Caco-2 (cell line): ENCODE results near the gene COA1. TPM values are rescaled to one million over a fixed set of nuclear protein-coding genes. Genes with fewer than 3 reads are reported as not detected.

Experiments used
- BruUV-seq: library from RNA; stranded (reverse); fragments of 400-500 nt; replicated peaks from 2 replicates; lab custom pipeline; 2021; lab: Mats Ljungman, UMichigan
- CTCF ChIA-PET: fragments of 300-600 bp; sonication (Branson Sonifier 250); formaldehyde crosslinking; loops from one replicate; lab custom pipeline; 2022; ENCODE audit warnings: antibody characterized with exemption; lab: Charles Lee
- POLR2A ChIA-PET: fragments of 300-600 bp; sonication (Branson Sonifier 250); formaldehyde crosslinking; loops from one replicate; lab custom pipeline; 2022; ENCODE audit warnings: antibody characterized with exemption; lab: Charles Lee
- DNase-seq, 2 experiments: peaks; one replicate each; pipeline versions ENCODE4 v3.0.0 to v3.0.0-alpha.2; 2020 to 2022
- H3K27me3 ChIP-seq: replicated peaks from 2 replicates; pipeline ENCODE4 v1.6.0; 2011; ENCODE audit warnings: low read length; ENCODE audit not compliant: control insufficient read depth, insufficient read depth
- H3K36me3 ChIP-seq: 2 replicates; pipeline ENCODE4 v1.5.1; 2011; ENCODE audit warnings: low read length; ENCODE audit not compliant: control insufficient read depth, insufficient read depth
- H3K4me1 ChIP-seq: fragments of 250-450 bp; sonication (Bioruptor Pico); 2 replicates; pipeline ENCODE4 v1.5.1; 2020; ENCODE audit warnings: mild to moderate bottlenecking
- H3K4me3 ChIP-seq: 2 replicates; pipeline ENCODE4 v1.5.1; 2011; ENCODE audit warnings: low read depth, mild to moderate bottlenecking, control low read depth, low read length
- H3K9me3 ChIP-seq: fragments of 250-450 bp; sonication (Bioruptor Pico); 2 replicates; pipeline ENCODE4 v1.5.1; 2020; ENCODE audit warnings: mild to moderate bottlenecking, moderate library complexity
- H3K27ac Mint-ChIP-seq: one replicate; pipeline ENCODE4 v1.8.0; 2022; ENCODE audit warnings: mixed read lengths; ENCODE audit not compliant: unreplicated experiment
- H3K27me3 Mint-ChIP-seq: one replicate; pipeline ENCODE4 v1.8.0; 2022; ENCODE audit warnings: mixed read lengths; ENCODE audit not compliant: insufficient read depth, unreplicated experiment
- H3K36me3 Mint-ChIP-seq: one replicate; pipeline ENCODE4 v1.8.0; 2022; ENCODE audit warnings: mild to moderate bottlenecking, mixed read lengths; ENCODE audit not compliant: insufficient read depth, unreplicated experiment
- H3K4me1 Mint-ChIP-seq: one replicate; pipeline ENCODE4 v1.8.0; 2022; ENCODE audit warnings: low read depth, mixed read lengths; ENCODE audit not compliant: unreplicated experiment
- H3K4me3 Mint-ChIP-seq: one replicate; pipeline ENCODE4 v1.8.0; 2022; ENCODE audit warnings: mild to moderate bottlenecking, moderate library complexity, mixed read lengths; ENCODE audit not compliant: unreplicated experiment
- H3K9me3 Mint-ChIP-seq: one replicate; pipeline ENCODE4 v1.8.0; 2022; ENCODE audit warnings: mixed read lengths; ENCODE audit not compliant: unreplicated experiment
- intact Hi-C: fragments of 100-400 bp; cut with micrococcal nuclease; formaldehyde crosslinking; loops from one replicate; pipeline ENCODE4 v1.10.0; 2022; ENCODE audit not compliant: unreplicated experiment
- total RNA-seq: library from RNA; stranded (reverse); gene quantifications from 2 replicates; pipeline ENCODE4 v1.2.3, GENCODE V29; 2022
- TF ChIP-seq, protein P1 (sequence below), 2 experiments: fragments of 200-600 bp in 1 of 2; IDR thresholded peaks; 1 replicate in 1 of 2; 2 replicates in 1 of 2; pipeline versions ENCODE4 v1.5.1 to v1.8.0; 2011 to 2022; ENCODE audit warnings: antibody characterized with exemption in 1 of 2, control low read depth in 1 of 2, inconsistent platforms in 1 of 2, low read depth in 1 of 2, low read length in 1 of 2, mild to moderate bottlenecking in 1 of 2, moderate library complexity in 1 of 2; ENCODE audit not compliant: insufficient read depth in 1 of 2, severe bottlenecking in 1 of 2, unreplicated experiment in 1 of 2

The COA1 gene
- total RNA-seq, 1 experiment from 2014 or later: 94.7 TPM

DNA sequence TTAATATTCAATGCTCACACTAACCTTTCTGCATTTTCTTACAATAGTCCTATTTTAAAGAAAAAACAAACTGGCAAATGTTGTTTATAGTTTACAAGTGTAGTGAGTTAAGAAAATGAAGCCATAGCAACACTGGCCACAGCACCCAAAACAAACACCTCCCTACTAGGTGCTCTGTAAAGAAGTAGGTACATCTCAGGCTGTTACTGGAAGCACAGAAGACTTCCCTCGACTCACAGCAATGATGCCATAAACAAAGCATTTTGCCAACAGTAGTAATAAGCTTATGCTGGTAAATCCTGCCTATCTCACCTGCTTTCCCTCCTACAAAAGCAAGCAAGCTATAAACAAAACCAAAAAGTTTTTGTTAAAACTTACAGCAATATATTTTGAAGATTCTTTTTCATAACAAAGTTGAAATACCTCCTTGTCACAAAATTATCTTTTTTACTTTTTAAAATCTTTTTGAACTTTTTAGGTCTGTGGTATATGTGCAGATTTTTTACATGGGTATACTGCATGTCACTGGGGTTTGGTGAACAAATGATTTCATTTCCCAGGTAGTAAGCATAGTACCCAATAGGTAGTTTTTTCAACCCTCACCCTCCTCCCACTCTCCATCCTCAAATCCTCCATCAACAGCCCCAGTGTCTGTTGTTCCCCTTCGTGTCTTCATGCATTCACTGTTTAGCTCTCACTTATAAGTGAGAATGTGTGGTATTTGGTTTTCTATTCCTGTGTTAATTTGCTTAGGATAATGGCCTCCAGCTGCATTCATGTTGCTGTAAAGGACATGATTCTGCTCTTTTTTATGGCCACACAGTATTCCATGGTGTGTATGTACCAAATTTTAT is 28.4 kb downstream of the COA1 start:
- no peaks in the 10 kb centered on the region for H3K27me3 ChIP-seq
- no peaks in the 10 kb centered on the region for H3K4me1 ChIP-seq
- H3K4me3 ChIP-seq: no peak overlapping the region
- no peaks in the 10 kb centered on the region for H3K36me3 ChIP-seq
- Mint-ChIP-seq H3K27ac (no peak overlapping the region), H3K27me3 (no peaks in the 10 kb centered on the region), H3K4me1 (no peaks in the 10 kb centered on the region), H3K4me3 (no peak overlapping the region), H3K36me3 (peaks cover 10% of the 10 kb centered on the region), H3K9me3 (no peaks in the 10 kb centered on the region)
- no peak for DNase-seq
- TF ChIP-seq, protein P1, sequence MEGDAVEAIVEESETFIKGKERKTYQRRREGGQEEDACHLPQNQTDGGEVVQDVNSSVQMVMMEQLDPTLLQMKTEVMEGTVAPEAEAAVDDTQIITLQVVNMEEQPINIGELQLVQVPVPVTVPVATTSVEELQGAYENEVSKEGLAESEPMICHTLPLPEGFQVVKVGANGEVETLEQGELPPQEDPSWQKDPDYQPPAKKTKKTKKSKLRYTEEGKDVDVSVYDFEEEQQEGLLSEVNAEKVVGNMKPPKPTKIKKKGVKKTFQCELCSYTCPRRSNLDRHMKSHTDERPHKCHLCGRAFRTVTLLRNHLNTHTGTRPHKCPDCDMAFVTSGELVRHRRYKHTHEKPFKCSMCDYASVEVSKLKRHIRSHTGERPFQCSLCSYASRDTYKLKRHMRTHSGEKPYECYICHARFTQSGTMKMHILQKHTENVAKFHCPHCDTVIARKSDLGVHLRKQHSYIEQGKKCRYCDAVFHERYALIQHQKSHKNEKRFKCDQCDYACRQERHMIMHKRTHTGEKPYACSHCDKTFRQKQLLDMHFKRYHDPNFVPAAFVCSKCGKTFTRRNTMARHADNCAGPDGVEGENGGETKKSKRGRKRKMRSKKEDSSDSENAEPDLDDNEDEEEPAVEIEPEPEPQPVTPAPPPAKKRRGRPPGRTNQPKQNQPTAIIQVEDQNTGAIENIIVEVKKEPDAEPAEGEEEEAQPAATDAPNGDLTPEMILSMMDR (IDR thresholded peaks at IDR 0.05; ENCODE audit: insufficient read depth in 1 of 2, low read depth in 1 of 2, low read length in 1 of 2, severe bottlenecking in 1 of 2, unreplicated experiment in 1 of 2): no peak
- intact Hi-C loops: loop anchor here (1.0 kb wide), 4 partner anchors 49 to 245 kb away; partner anchors contain the start of gene STK17A
- CTCF ChIA-PET: interaction anchor here (1.1 to 2.7 kb wide), 3 partner anchors 61 to 139 kb away, joined by 3 to 129 read pairs (median 5); partner anchors contain the start of gene STK17A
- BruUV-seq: no TSS peak
- POLR2A ChIA-PET: interaction anchor here (1.9 kb wide), 1 partner anchor 118 kb away, joined by 28 read pairs; the partner anchor contains the start of gene STK17A
- H3K9me3 ChIP-seq: no peaks in the 10 kb centered on the region

DNA sequence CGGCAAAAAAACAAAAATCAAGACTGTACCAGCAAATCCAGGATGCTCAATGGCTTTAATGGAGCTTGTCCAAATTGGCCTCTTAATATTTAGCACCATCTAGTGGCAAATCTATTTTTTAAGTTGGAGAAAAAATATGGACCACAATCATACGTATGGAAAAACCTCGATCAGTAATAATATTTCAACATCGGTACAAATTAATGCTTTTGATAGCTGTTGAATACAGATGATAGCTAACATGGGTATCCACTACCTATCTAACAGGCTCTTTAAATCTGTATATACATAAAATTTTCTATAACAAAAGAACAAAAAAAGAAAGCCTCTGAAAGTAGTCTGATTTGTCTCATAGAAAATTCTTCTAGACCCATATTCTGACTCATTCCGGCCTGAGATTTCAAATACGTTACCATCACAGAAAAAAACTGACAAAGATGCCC is 29.2 kb downstream of the COA1 start:
- H3K27me3 ChIP-seq: no peaks in the 10 kb centered on the region
- TF ChIP-seq, protein P1 (IDR thresholded peaks at IDR 0.05; ENCODE audit: insufficient read depth in 1 of 2, low read depth in 1 of 2, low read length in 1 of 2, severe bottlenecking in 1 of 2, unreplicated experiment in 1 of 2): peak; percentile 56 to 57
- Mint-ChIP-seq H3K4me1 (no peaks in the 10 kb centered on the region), H3K9me3 (no peaks in the 10 kb centered on the region), H3K4me3 (no peak overlapping the region), H3K27me3 (no peaks in the 10 kb centered on the region), H3K27ac (no peak overlapping the region), H3K36me3 (peaks cover 3% of the 10 kb centered on the region)
- DNase-seq: peak in 1 of 2 experiments; percentile 26
- no TSS peak for BruUV-seq
- ChIA-PET CTCF (interaction anchor here (0.7 to 2.7 kb wide), 12 partner anchors 11 to 261 kb away, joined by 3 to 129 read pairs (median 4); partner anchors contain the start of gene STK17A), POLR2A (interaction anchor here (0.5 to 1.9 kb wide), 2 partner anchors 58 to 117 kb away, joined by 3 to 28 read pairs; partner anchors contain the start of genes BLVRA and STK17A)
- intact Hi-C loops: loop anchor here (1.0 kb wide), 4 partner anchors 48 to 244 kb away; partner anchors contain the start of gene STK17A
- no peaks in the 10 kb centered on the region for H3K36me3 ChIP-seq
- H3K9me3 ChIP-seq: no peaks in the 10 kb centered on the region
- H3K4me1 ChIP-seq: 0 out of 2 replicates have a peak, but pooled peaks cover under 1% of the 10 kb centered on the region
- H3K4me3 ChIP-seq: no peak overlapping the region
